ENCODE results near the gene ABCC4. TPM values are rescaled to one million over a fixed set of nuclear protein-coding genes. Genes with fewer than 3 reads are reported as not detected.
"Not testable (repeated sequence)": the region's sequence is repeated elsewhere in the genome, so short reads cannot be mapped to it uniquely, and the experiment has no call there.

Gene ABCC4
- polyA plus RNA-seq, 4 donors: 9.4 to 22.8 (median 21.4) TPM

- DNase-seq (ENCODE audit: low read depth in 4 of 4, low spot score in 3 of 4): peak in 1 of 4 donors; percentile 31
These were observed 730 bp upstream of the ABCC4 start for GRCh38 chr13:95301968-95302393.

- DNase-seq (ENCODE audit: low read depth in 4 of 4, low spot score in 3 of 4): peak in 2 of 4 donors; percentile 20 to 35
These were observed 547 bp downstream of the ABCC4 start for GRCh38 chr13:95300625-95301182.

GRCh38 chr13:95298971-95299621 lies 2.2 kb downstream of the ABCC4 start:
- DNase-seq (ENCODE audit: low read depth in 4 of 4, low spot score in 3 of 4): no peak

GRCh38 chr13:95298169-95298965 lies 2.9 kb downstream of the ABCC4 start:
- DNase-seq (ENCODE audit: low read depth in 4 of 4, low spot score in 3 of 4): no peak

GRCh38 chr13:95296326-95296925 lies 4.8 kb downstream of the ABCC4 start:
- no peak for DNase-seq (ENCODE audit: low read depth in 4 of 4, low spot score in 3 of 4)

- DNase-seq (ENCODE audit: low read depth in 4 of 4, low spot score in 3 of 4): no peak
These were observed 6.2 kb downstream of the ABCC4 start for GRCh38 chr13:95295026-95295425.

GRCh38 chr13:95292622-95293021 lies 8.6 kb downstream of the ABCC4 start:
- no peak for DNase-seq (ENCODE audit: low read depth in 4 of 4, low spot score in 3 of 4)

GRCh38 chr13:95289901-95290300 lies 11.3 kb downstream of the ABCC4 start:
- not testable (repeated sequence) for DNase-seq (ENCODE audit: low read depth in 4 of 4, low spot score in 3 of 4)

- DNase-seq (ENCODE audit: low read depth in 4 of 4, low spot score in 3 of 4): no peak
These were observed 12.2 kb downstream of the ABCC4 start for GRCh38 chr13:95289020-95289444.

GRCh38 chr13:95284436-95284835 lies 16.8 kb downstream of the ABCC4 start:
- no peak for DNase-seq (ENCODE audit: low read depth in 4 of 4, low spot score in 3 of 4)

- DNase-seq (ENCODE audit: low read depth in 4 of 4, low spot score in 3 of 4): no peak
These were observed 22.2 kb downstream of the ABCC4 start for GRCh38 chr13:95279016-95279415.

- DNase-seq (ENCODE audit: low read depth in 4 of 4, low spot score in 3 of 4): no peak
These were observed 25.2 kb downstream of the ABCC4 start for GRCh38 chr13:95276037-95276505.

GRCh38 chr13:95275322-95276036 lies 25.8 kb downstream of the ABCC4 start:
- DNase-seq (ENCODE audit: low read depth in 4 of 4, low spot score in 3 of 4): no peak

GRCh38 chr13:95273592-95274132 lies 27.6 kb downstream of the ABCC4 start:
- not testable (repeated sequence) for DNase-seq (ENCODE audit: low read depth in 4 of 4, low spot score in 3 of 4)

GRCh38 chr13:95272076-95272475 lies 29.2 kb downstream of the ABCC4 start:
- not testable (repeated sequence) for DNase-seq (ENCODE audit: low read depth in 4 of 4, low spot score in 3 of 4)

GRCh38 chr13:95269756-95270155 lies 31.5 kb downstream of the ABCC4 start:
- DNase-seq (ENCODE audit: low read depth in 4 of 4, low spot score in 3 of 4): no peak

GRCh38 chr13:95268343-95269065 lies 32.7 kb downstream of the ABCC4 start:
- not testable (repeated sequence) for DNase-seq (ENCODE audit: low read depth in 4 of 4, low spot score in 3 of 4)

GRCh38 chr13:95267662-95268342 lies 33.4 kb downstream of the ABCC4 start:
- no peak for DNase-seq (ENCODE audit: low read depth in 4 of 4, low spot score in 3 of 4)

GRCh38 chr13:95264225-95264624 lies 37.0 kb downstream of the ABCC4 start:
- DNase-seq (ENCODE audit: low read depth in 4 of 4, low spot score in 3 of 4): no peak
